Brain microvascular endothelial cell (primary cell): ENCODE results near the gene ADAMTSL3.

ENCODE experiments used
- DNase-seq: peaks from one replicate; pipeline ENCODE4 v3.0.0-alpha.2; 2020
- H3K27ac ChIP-seq: fragments of 250-450 bp; sonication (Bioruptor Pico); 2 replicates; pipeline ENCODE4 v1.5.1; 2020; ENCODE audit warnings: mild to moderate bottlenecking, moderate library complexity
- H3K27me3 ChIP-seq: fragments of 250-450 bp; sonication (Bioruptor Pico); replicated peaks from 2 replicates; pipeline ENCODE4 v1.5.1; 2020; ENCODE audit warnings: mild to moderate bottlenecking
- H3K36me3 ChIP-seq: fragments of 250-450 bp; sonication (Bioruptor Pico); replicated peaks from 2 replicates; pipeline ENCODE4 v1.5.1; 2020; ENCODE audit warnings: mild to moderate bottlenecking
- H3K4me3 ChIP-seq: 2 replicates; pipeline ENCODE4 v1.5.1; 2011; ENCODE audit warnings: low read depth, mild to moderate bottlenecking, control low read depth, low read length, moderate library complexity
- in situ Hi-C: cut with HindIII; loops from 2 replicates; pipeline ENCODE4 v1.10.0; 2017; ENCODE audit warnings: low sequenced_read_pairs, low pct_ligation_motif_present
- TF ChIP-seq, protein P1 (sequence below): IDR thresholded peaks from 2 replicates; pipeline ENCODE4 v1.5.1; 2011; ENCODE audit warnings: low read depth, mild to moderate bottlenecking, moderate library complexity, low read length, control low read depth, inconsistent platforms; ENCODE audit errors: missing control alignments

The ADAMTSL3 gene

GRCh38 chr15:83610901-83611685, 42.8 kb upstream of the ADAMTSL3 start:
- Histone ChIP-seq H3K27me3 (no peaks in the 10 kb centered on the region), H3K36me3 (no peaks in the 10 kb centered on the region), H3K4me3 (no peak overlapping the region), H3K27ac (no peak overlapping the region)
- TF ChIP-seq, protein P1, sequence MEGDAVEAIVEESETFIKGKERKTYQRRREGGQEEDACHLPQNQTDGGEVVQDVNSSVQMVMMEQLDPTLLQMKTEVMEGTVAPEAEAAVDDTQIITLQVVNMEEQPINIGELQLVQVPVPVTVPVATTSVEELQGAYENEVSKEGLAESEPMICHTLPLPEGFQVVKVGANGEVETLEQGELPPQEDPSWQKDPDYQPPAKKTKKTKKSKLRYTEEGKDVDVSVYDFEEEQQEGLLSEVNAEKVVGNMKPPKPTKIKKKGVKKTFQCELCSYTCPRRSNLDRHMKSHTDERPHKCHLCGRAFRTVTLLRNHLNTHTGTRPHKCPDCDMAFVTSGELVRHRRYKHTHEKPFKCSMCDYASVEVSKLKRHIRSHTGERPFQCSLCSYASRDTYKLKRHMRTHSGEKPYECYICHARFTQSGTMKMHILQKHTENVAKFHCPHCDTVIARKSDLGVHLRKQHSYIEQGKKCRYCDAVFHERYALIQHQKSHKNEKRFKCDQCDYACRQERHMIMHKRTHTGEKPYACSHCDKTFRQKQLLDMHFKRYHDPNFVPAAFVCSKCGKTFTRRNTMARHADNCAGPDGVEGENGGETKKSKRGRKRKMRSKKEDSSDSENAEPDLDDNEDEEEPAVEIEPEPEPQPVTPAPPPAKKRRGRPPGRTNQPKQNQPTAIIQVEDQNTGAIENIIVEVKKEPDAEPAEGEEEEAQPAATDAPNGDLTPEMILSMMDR: no peak
- in situ Hi-C loops: no loop called here
- no peak for DNase-seq

DNA sequence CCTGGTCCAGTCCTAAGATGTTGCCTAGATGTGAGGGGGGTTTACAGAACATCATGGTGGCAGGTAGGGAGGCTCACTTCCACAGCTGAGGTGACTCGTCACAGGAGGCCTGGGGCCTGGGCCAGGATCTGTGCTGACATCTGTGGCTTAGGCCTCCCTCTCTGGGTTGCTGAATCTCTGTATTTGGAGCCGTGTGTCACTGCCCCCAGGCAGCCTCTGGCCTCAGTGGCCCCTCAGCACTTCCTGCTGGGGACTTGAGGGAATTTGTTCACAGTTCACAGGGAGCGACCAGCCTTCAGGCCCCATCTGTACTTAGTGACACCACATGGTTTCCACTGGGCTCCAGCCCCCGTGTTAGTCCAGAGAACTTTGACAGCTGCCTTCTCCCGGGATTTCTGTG, 41.7 kb upstream of the ADAMTSL3 start:
- Histone ChIP-seq H3K36me3 (no peaks in the 10 kb centered on the region), H3K27me3 (no peaks in the 10 kb centered on the region), H3K27ac (no peak overlapping the region), H3K4me3 (no peak overlapping the region)
- no peak for DNase-seq
- in situ Hi-C loops: no loop called here
- TF ChIP-seq, protein P1: no peak

DNA sequence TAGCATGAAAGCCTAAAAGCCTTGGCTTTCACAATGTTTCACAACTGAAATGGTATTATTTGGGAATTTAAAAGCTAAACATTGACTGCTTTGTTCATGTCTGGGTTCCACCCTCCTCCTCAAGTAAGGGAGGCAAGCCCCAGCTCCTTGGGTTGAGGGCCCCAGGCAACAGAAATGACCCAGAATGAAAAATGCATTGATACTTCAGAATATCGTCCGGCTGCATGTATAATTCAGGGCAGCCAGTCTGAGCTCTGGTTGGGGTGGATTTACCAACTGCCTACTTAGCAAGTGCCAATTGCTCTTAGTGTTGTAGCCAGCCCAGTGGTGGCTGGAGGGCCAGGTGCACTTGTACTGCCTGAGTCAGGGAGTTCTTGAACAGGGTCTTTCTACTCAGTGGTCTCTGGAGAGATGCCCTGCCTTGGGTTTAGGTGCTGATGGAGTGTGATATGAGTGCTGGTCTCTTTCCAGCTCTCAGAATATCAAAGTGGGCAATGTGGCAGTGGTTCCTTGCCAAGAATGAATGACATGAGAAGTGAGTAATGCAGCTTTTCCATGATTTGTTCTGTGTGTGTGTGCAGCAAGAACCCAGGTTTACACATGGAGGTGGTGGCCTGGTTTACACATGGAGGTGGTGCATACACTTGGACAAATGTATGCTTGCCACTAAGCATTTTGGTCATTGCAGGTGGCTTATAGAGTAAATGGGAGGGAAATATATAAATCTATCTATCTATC, 40.9 kb upstream of the ADAMTSL3 start:
- Histone ChIP-seq H3K27ac (no peak overlapping the region), H3K36me3 (no peaks in the 10 kb centered on the region), H3K4me3 (no peak overlapping the region), H3K27me3 (no peaks in the 10 kb centered on the region)
- in situ Hi-C loops: no loop called here
- TF ChIP-seq, protein P1: no peak
- no peak for DNase-seq

- DNase-seq: no peak
- in situ Hi-C loops: no loop called here
- TF ChIP-seq, protein P1: no peak
- H3K4me3 ChIP-seq: no peak overlapping the region
- H3K27ac ChIP-seq: no peak overlapping the region
- no peaks in the 10 kb centered on the region for H3K36me3 ChIP-seq
- H3K27me3 ChIP-seq: no peaks in the 10 kb centered on the region
Measured at GRCh38 chr15:83613714-83614113, 40.2 kb upstream of the ADAMTSL3 start.

- in situ Hi-C loops: no loop called here
- no peak for DNase-seq
- Histone ChIP-seq H3K36me3 (no peaks in the 10 kb centered on the region), H3K4me3 (no peak overlapping the region), H3K27ac (no peak overlapping the region), H3K27me3 (no peaks in the 10 kb centered on the region)
- TF ChIP-seq, protein P1: no peak
Measured at GRCh38 chr15:83616840-83617239, 37.1 kb upstream of the ADAMTSL3 start.
